Measurements from ENCODE around the gene EMC7.

Gene EMC7

GRCh38 chr15:34038871-34039789 is 62.5 kb downstream of the EMC7 start, which contains the start of gene AVEN:
AVEN (minus strand) TSS chr15:34039204; CDS start chr15:34039046, 158 bp downstream.
- DNase-seq (ENCODE audit: low read depth in 2 of 2): peak in 1 of 2 donors; percentile 37

- peak; percentile 53 to 55 for DNase-seq (ENCODE audit: low read depth in 2 of 2)
These were observed 63.4 kb downstream of the EMC7 start for GRCh38 chr15:34038023-34038870.
